Jurkat, Clone E6-1 (cell line): ENCODE data around the gene HOXC5.

Experiments used
- DNase-seq: peaks from one replicate; pipeline ENCODE4 v3.0.0-alpha.2; 2011; ENCODE audit warnings: low read depth, low spot score
- H3K4me3 ChIP-seq: 2 replicates; pipeline ENCODE4 v1.5.1; 2011; ENCODE audit warnings: mild to moderate bottlenecking, low read length, control low read depth, moderate library complexity

The HOXC5 gene

DNA sequence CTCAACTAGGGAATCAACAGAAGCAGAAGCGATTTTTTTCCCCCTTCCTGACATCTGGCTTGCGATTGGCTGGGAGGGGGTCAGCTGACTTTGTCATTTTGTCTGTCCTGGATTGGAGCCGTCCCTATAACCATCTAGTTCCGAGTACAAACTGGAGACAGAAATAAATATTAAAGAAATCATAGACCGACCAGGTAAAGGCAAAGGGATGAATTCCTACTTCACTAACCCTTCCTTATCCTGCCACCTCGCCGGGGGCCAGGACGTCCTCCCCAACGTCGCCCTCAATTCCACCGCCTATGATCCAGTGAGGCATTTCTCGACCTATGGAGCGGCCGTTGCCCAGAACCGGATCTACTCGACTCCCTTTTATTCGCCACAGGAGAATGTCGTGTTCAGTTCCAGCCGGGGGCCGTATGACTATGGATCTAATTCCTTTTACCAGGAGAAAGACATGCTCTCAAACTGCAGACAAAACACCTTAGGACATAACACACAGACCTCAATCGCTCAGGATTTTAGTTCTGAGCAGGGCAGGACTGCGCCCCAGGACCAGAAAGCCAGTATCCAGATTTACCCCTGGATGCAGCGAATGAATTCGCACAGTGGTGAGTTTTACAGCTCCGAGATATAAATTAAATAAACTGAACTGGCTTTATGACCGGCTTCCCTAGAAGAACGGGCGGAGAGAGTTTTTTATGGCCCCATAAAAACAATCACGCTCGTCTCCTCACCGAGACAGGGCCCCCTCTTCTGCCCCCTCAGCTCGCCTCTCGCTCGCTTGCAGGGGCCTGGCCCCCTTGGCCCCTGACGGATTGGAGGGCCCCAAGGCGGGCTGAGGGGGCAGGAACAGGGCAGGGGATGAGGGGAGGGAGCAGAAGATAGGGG is 4.3 kb upstream of the HOXC5 start, which contains the start of gene HOXC6:
TSS of gene HOXC6 (plus strand) at position 127 of the 888 bp plus-strand sequence. CDS start at position 209, 82 bp downstream.
- no peak for DNase-seq
- no peak within 1 kb of the TSS for H3K4me3 ChIP-seq

DNA sequence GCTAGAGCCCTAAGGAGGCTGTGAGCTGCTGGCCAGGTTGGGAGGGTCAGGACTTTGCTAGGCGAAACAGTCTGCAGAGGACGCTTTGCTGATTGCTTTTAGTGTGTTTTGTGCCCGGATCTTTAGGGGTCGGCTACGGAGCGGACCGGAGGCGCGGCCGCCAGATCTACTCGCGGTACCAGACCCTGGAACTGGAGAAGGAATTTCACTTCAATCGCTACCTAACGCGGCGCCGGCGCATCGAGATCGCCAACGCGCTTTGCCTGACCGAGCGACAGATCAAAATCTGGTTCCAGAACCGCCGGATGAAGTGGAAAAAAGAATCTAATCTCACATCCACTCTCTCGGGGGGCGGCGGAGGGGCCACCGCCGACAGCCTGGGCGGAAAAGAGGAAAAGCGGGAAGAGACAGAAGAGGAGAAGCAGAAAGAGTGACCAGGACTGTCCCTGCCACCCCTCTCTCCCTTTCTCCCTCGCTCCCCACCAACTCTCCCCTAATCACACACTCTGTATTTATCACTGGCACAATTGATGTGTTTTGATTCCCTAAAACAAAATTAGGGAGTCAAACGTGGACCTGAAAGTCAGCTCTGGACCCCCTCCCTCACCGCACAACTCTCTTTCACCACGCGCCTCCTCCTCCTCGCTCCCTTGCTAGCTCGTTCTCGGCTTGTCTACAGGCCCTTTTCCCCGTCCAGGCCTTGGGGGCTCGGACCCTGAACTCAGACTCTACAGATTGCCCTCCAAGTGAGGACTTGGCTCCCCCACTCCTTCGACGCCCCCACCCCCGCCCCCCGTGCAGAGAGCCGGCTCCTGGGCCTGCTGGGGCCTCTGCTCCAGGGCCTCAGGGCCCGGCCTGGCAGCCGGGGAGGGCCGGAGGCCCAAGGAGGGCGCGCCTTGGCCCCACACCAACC is 3.1 kb upstream of the HOXC5 start:
- H3K4me3 ChIP-seq, result no peak overlapping the region

GRCh38 chr12:54030442-54030801 is 2.4 kb upstream of the HOXC5 start:
- H3K4me3 ChIP-seq, result no peak overlapping the region
- no peak for DNase-seq

More for the DNA sequence above, 3.1 kb upstream of the HOXC5 start:
- no peak for DNase-seq

DNA sequence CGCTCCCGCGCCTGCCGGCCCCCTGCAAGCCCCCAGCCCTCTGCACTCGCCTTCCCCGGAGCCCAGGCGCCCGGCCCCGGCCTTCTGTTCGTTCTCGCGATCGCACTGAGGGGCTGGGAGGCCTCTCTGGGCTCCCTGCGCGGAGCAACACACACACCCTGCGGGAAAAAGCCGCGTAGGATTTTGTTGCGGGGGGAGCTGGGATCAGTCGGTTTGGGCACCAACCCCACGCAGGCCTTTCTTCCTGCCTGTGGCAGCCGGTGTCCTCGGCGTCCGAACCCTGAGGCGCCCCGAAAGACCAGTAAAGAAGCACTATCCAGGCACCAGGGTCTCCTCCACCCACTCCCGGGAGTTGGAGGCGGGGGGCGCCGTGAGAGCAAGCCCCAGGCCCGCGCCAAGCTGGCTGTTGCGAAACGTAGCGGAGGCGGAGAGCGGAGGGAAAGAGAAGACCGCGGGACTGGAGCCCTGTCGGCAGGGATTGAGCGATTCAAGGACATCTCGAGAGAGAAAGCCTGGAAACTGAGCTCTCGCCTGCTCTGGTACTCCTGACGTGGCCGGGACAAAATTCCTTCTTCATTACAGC is 1.9 kb upstream of the HOXC5 start:
- H3K4me3 ChIP-seq, result no peak overlapping the region
- no peak for DNase-seq

GRCh38 chr12:54031480-54031879 is 1.4 kb upstream of the HOXC5 start:
- DNase-seq, result no peak
- no peak overlapping the region for H3K4me3 ChIP-seq

DNA sequence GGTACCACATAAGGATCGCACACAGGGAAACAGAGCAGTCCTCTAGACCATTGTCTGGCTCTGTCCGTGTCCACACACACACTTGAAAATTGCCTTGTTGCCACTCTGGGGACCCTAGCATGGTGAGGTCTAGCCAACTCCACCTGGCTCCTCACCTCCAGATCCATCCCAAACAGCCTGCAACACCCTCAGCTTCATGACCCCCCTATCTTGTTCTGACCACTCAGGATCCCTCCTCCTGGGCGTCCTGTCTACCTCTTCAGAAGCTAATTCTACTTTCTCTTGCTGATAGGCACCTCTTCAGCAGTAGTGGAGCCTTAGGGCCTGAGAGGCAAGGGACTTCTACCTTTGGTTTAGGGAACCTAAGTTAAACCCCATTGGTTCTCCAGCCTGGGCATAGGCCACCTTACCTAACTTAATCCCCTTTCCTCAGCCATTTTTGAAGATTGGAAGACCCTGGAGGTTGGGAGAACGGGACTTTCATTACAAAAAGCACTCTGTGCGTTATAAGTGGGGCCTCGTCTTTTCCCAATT is 697 bp upstream of the HOXC5 start:
- no peak for DNase-seq
- H3K4me3 ChIP-seq, result no peak overlapping the region

GRCh38 chr12:54033106-54033979 is 493 bp downstream of the HOXC5 start:
- no peak overlapping the region for H3K4me3 ChIP-seq
- DNase-seq, result no peak

GRCh38 chr12:54033980-54034784 is 1.3 kb downstream of the HOXC5 start:
- no peak for DNase-seq
- no peak overlapping the region for H3K4me3 ChIP-seq

DNA sequence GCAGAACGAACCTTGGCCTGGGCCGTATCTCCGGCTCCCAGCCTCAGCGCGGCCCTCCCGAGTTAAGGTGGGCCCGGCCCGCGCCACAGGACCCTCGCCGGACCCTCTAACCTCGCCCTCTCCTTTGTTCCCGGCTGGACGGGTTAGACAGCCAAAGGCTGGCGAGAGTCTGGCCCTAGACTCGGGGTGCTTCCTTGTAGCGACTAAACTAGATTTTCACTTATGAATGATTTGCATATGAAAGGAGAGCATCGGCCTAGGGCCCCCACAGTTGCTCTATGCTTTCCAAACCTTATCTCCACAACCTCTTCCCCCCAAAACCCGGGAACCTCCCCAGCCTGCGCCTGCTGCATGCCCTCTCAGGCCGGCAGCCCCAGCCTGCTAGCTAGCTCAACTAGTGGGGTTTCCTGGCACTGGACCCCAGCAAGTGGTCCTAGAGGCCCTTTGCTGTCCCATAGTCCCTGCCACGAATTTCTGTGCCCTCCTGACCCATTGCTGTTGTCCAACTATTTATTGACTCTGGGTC is 2.0 kb downstream of the HOXC5 start:
- DNase-seq, result no peak
- no peak overlapping the region for H3K4me3 ChIP-seq

DNA sequence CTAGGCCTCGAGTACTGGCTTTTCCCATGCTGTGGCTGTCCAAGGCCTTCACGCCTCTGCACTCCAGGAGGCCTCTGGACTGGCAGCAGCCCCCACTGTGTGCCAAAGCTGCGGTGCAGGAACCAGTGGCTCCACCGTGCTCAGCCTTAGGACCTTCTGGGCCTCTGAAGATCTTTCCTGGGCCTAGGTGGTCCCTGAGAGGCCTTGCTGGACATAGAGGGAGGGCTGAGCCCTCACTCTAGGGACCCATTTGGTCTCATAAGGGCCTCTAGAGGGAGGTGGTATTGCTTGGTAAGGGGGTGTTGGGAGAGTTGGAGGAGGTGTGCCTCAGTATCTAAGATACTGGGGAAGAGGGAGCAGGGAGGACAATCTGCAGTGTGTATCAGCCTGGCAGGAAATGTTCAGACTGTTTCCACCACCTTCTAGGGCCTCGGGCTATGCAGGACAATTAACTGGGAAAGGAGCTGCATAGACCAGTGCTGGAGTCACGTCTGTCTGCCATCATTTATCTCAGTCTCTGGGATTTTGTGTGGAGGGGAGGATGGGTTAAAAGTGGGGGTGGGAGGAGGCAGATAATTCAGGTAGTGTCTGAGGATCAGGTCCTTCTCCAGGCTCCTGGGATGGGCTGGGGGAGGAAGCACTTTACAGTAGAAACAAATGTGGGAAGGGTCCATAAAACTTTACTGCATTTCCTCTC is 2.9 kb downstream of the HOXC5 start:
- no peak overlapping the region for H3K4me3 ChIP-seq
- DNase-seq, result no peak

GRCh38 chr12:54036620-54037359 is 3.9 kb downstream of the HOXC5 start:
- no peak overlapping the region for H3K4me3 ChIP-seq
- no peak for DNase-seq

- DNase-seq, result no peak
- no peak overlapping the region for H3K4me3 ChIP-seq
These were observed 4.8 kb downstream of the HOXC5 start for GRCh38 chr12:54037360-54038283.

- no peak overlapping the region for H3K4me3 ChIP-seq
- DNase-seq, result no peak
These were observed 5.5 kb downstream of the HOXC5 start for GRCh38 chr12:54038284-54038870.

DNA sequence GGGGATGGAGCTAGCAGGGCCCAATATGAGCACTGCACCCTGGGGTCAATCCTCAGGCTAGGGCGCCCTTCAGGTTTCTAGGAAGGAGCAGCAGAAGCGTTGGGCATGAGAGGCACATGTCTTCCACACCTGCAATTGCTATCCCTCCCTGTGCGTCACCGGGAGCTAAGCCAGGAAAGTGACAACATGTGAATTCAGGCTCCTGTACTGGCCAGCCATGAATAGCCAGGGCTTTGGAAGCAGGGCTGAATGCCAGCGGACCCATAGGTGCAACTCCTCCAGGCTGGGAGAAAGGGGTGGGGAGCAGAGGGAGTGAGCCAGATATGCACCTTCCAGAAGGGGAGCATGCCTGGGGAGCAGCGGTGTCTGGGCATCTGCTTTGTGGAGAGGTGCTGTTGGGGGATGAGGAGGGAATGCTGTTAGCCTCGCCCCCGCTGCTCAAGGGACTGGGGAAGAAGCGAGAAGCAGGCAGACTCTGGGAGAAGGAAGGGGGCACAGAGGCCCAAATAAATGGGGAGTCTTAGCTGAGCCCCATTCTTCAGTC is 6.1 kb downstream of the HOXC5 start:
- no peak for DNase-seq
- no peak overlapping the region for H3K4me3 ChIP-seq
